COLO668 (cell line): ENCODE data around the gene TXNIP.

Experiments
- DNase-seq: peaks from one replicate; lab custom pipeline; 2025; ENCODE audit not compliant: unreplicated experiment; lab: John Stamatoyannopoulos, UW

The TXNIP gene

GRCh38 chr1:145946477-145946986 is 49.8 kb downstream of the TXNIP start:
- no peak for DNase-seq

- no peak for DNase-seq
These were observed 51.8 kb downstream of the TXNIP start for GRCh38 chr1:145944532-145944931.

GRCh38 chr1:145942871-145943270 is 53.5 kb downstream of the TXNIP start:
- no peak for DNase-seq
